ENCODE data around the gene CTRB1.
A peak's percentile ranks its signal among the peaks of the same experiment; 100 is the strongest.
"Not testable (repeated sequence)": the region's sequence is repeated elsewhere in the genome, so short reads cannot be mapped to it uniquely, and the experiment has no call there.

The CTRB1 gene

GRCh38 chr16:75254359-75254837 lies 35.6 kb downstream of the CTRB1 start:
- DNase-seq (ENCODE audit: low read depth in 3 of 3) = no peak

GRCh38 chr16:75256059-75256571 lies 37.3 kb downstream of the CTRB1 start:
- no peak for DNase-seq (ENCODE audit: low read depth in 3 of 3)

GRCh38 chr16:75256696-75257343 lies 38.0 kb downstream of the CTRB1 start:
- DNase-seq (ENCODE audit: low read depth in 3 of 3) = no peak

GRCh38 chr16:75257886-75258806 lies 39.4 kb downstream of the CTRB1 start:
- DNase-seq (ENCODE audit: low read depth in 3 of 3) = no peak

- no peak for DNase-seq (ENCODE audit: low read depth in 3 of 3)
Measured at GRCh38 chr16:75258807-75259141, 40.0 kb downstream of the CTRB1 start.

GRCh38 chr16:75260851-75261589 lies 42.2 kb downstream of the CTRB1 start:
- no peak for DNase-seq (ENCODE audit: low read depth in 3 of 3)

- no peak for DNase-seq (ENCODE audit: low read depth in 3 of 3)
Measured at GRCh38 chr16:75261590-75262078, 42.8 kb downstream of the CTRB1 start.

- DNase-seq (ENCODE audit: low read depth in 3 of 3) = no peak
Measured at GRCh38 chr16:75262104-75262799, 43.5 kb downstream of the CTRB1 start.

- DNase-seq (ENCODE audit: low read depth in 3 of 3) = no peak
Measured at GRCh38 chr16:75262800-75263127, 44.0 kb downstream of the CTRB1 start.

GRCh38 chr16:75263291-75263962 lies 44.6 kb downstream of the CTRB1 start:
- DNase-seq (ENCODE audit: low read depth in 3 of 3) = no peak

GRCh38 chr16:75263963-75264445 lies 45.2 kb downstream of the CTRB1 start:
- DNase-seq (ENCODE audit: low read depth in 3 of 3) = no peak

- no peak for DNase-seq (ENCODE audit: low read depth in 3 of 3)
Measured at GRCh38 chr16:75264457-75264998, 45.7 kb downstream of the CTRB1 start.

- no peak for DNase-seq (ENCODE audit: low read depth in 3 of 3)
Measured at GRCh38 chr16:75264999-75265910, 46.5 kb downstream of the CTRB1 start.

- peak in 1 of 3 experiments; percentile 14 for DNase-seq (ENCODE audit: low read depth in 3 of 3)
Measured at GRCh38 chr16:75265911-75266701, 47.3 kb downstream of the CTRB1 start.

- DNase-seq (ENCODE audit: low read depth in 3 of 3) = no peak
Measured at GRCh38 chr16:75266738-75267630, 48.2 kb downstream of the CTRB1 start.

GRCh38 chr16:75267631-75268264 lies 49.0 kb downstream of the CTRB1 start:
- no peak for DNase-seq (ENCODE audit: low read depth in 3 of 3)

GRCh38 chr16:75269358-75269757 lies 50.6 kb downstream of the CTRB1 start:
- not testable (repeated sequence) for DNase-seq (ENCODE audit: low read depth in 3 of 3)
